DND-41 (cell line): ENCODE results near the gene UCHL3.

Source experiments
- ATAC-seq: fragments of 200-7000 bp; cut with Tn5 transposase; 3 replicates; pipeline ENCODE4 v1.9.1; 2021; ENCODE audit warnings: low read depth; ENCODE audit not compliant: insufficient read depth
- DNase-seq: peaks from one replicate; pipeline ENCODE4 v3.0.0-alpha.2; 2020
- H2AFZ ChIP-seq: 2 replicates; pipeline ENCODE4 v1.6.0; 2012; ENCODE audit warnings: low read depth, low read length
- H3K27ac ChIP-seq: 2 replicates; pipeline ENCODE4 v1.5.1; 2012; ENCODE audit warnings: low read length, inconsistent platforms
- H3K27me3 ChIP-seq: fragments of 200-600 bp; sonication (generic); 2 replicates; pipeline ENCODE4 v1.6.0; 2012; ENCODE audit warnings: low read length, mild to moderate bottlenecking, inconsistent platforms; ENCODE audit not compliant: insufficient read depth, poor library complexity
- H3K36me3 ChIP-seq: 2 replicates; pipeline ENCODE4 v1.5.1; 2012; ENCODE audit warnings: low read length, inconsistent platforms; ENCODE audit not compliant: insufficient read depth
- H3K4me1 ChIP-seq: 2 replicates; pipeline ENCODE4 v1.5.1; 2012; ENCODE audit warnings: mild to moderate bottlenecking, low read length; ENCODE audit not compliant: insufficient read depth
- H3K4me2 ChIP-seq: 2 replicates; pipeline ENCODE4 v1.6.0; 2012; ENCODE audit warnings: mild to moderate bottlenecking, moderate library complexity, low read length, inconsistent platforms; ENCODE audit not compliant: insufficient read depth
- H3K4me3 ChIP-seq, 2 experiments: fragments of 200-600 bp in 1 of 2; shearing (Covaris generic) in 1 of 2; 2 replicates each; pipeline ENCODE4 v1.5.1; 2012 to 2016; ENCODE audit warnings: inconsistent platforms in 2 of 2, low read length in 2 of 2, mild to moderate bottlenecking in 2 of 2, low read depth in 1 of 2, moderate library complexity in 1 of 2
- H3K79me2 ChIP-seq: 2 replicates; pipeline ENCODE4 v1.6.0; 2012; ENCODE audit warnings: low read length, inconsistent platforms; ENCODE audit not compliant: insufficient read depth
- H3K9ac ChIP-seq: 2 replicates; pipeline ENCODE4 v1.6.0; 2012; ENCODE audit warnings: low read depth, mild to moderate bottlenecking, inconsistent platforms, low read length, moderate library complexity
- H3K9me3 ChIP-seq: 2 replicates; pipeline ENCODE4 v1.5.1; 2012; ENCODE audit warnings: low read length, moderate library complexity, mild to moderate bottlenecking, inconsistent platforms; ENCODE audit not compliant: insufficient read depth, severe bottlenecking
- H4K20me1 ChIP-seq: 2 replicates; pipeline ENCODE4 v1.6.0; 2012; ENCODE audit warnings: low read length; ENCODE audit not compliant: insufficient read depth
- EZH2 ChIP-seq: IDR thresholded peaks from 3 replicates; pipeline ENCODE4 v1.6.1; 2012; ENCODE audit warnings: borderline replicate concordance, low read depth, mild to moderate bottlenecking, moderate library complexity, low read length, inconsistent platforms; ENCODE audit not compliant: severe bottlenecking
- TF ChIP-seq, protein P1 (sequence below): IDR thresholded peaks from 2 replicates; pipeline ENCODE4 v1.5.1; 2012; ENCODE audit warnings: borderline replicate concordance, low read length, moderate library complexity, mild to moderate bottlenecking; ENCODE audit not compliant: poor library complexity, severe bottlenecking; ENCODE audit errors: extremely low read depth

The UCHL3 gene

DNA sequence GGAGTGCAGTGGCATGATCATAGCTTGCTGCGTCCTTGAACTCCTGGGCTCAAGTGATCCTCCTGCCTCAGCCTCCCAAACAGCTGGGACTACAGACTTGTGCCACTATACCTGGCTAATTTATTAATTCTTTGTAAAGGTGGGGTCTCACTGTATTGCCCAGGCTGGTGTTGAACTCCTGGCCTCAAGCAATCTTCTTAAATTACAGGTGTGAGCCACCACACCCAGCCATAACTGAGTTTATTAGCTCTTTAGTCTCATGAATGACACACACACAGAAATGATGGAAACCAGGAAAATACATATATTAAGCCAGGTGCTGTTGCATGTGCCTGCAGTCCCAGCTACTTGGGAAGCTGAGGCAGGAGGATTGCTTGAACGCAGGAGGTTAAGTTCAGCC, 53.4 kb downstream of the UCHL3 start:
- H3K9ac ChIP-seq: no peak overlapping the region
- ATAC-seq: no peak
- no peak overlapping the region for H3K27ac ChIP-seq
- no peaks in the 10 kb centered on the region for H3K4me1 ChIP-seq
- no peak for TF ChIP-seq EZH2
- TF ChIP-seq, protein P1, sequence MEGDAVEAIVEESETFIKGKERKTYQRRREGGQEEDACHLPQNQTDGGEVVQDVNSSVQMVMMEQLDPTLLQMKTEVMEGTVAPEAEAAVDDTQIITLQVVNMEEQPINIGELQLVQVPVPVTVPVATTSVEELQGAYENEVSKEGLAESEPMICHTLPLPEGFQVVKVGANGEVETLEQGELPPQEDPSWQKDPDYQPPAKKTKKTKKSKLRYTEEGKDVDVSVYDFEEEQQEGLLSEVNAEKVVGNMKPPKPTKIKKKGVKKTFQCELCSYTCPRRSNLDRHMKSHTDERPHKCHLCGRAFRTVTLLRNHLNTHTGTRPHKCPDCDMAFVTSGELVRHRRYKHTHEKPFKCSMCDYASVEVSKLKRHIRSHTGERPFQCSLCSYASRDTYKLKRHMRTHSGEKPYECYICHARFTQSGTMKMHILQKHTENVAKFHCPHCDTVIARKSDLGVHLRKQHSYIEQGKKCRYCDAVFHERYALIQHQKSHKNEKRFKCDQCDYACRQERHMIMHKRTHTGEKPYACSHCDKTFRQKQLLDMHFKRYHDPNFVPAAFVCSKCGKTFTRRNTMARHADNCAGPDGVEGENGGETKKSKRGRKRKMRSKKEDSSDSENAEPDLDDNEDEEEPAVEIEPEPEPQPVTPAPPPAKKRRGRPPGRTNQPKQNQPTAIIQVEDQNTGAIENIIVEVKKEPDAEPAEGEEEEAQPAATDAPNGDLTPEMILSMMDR: no peak
- H4K20me1 ChIP-seq: no peaks in the 10 kb centered on the region
- H2AFZ ChIP-seq: no peak overlapping the region
- H3K27me3 ChIP-seq: no peaks in the 10 kb centered on the region
- no peaks in the 10 kb centered on the region for H3K9me3 ChIP-seq
- no peak overlapping the region for H3K4me3 ChIP-seq
- H3K79me2 ChIP-seq: no peaks in the 10 kb centered on the region
- peaks cover 22% of the 10 kb centered on the region for H3K36me3 ChIP-seq
- H3K4me2 ChIP-seq: no peak overlapping the region
- no peak for DNase-seq

GRCh38 chr13:75607447-75607846, 57.9 kb downstream of the UCHL3 start:
- H2AFZ ChIP-seq: no peak overlapping the region
- ATAC-seq (no peak), DNase-seq (no peak)
- TF ChIP-seq EZH2: no peak
- TF ChIP-seq, protein P1: no peak
- H3K27ac ChIP-seq: no peak overlapping the region
- no peaks in the 10 kb centered on the region for H3K4me1 ChIP-seq
- H3K4me2 ChIP-seq: no peak overlapping the region
- H3K27me3 ChIP-seq: no peaks in the 10 kb centered on the region
- no peak overlapping the region for H3K4me3 ChIP-seq
- no peaks in the 10 kb centered on the region for H3K9me3 ChIP-seq
- H3K79me2 ChIP-seq: no peaks in the 10 kb centered on the region
- no peaks in the 10 kb centered on the region for H4K20me1 ChIP-seq
- no peak overlapping the region for H3K9ac ChIP-seq
- H3K36me3 ChIP-seq: peaks cover 17% of the 10 kb centered on the region

- Histone ChIP-seq H3K27me3 (no peaks in the 10 kb centered on the region), H3K9ac (no peak overlapping the region), H3K4me3 (no peak overlapping the region), H4K20me1 (no peaks in the 10 kb centered on the region), H3K9me3 (no peaks in the 10 kb centered on the region), H3K27ac (no peak overlapping the region), H3K4me1 (no peaks in the 10 kb centered on the region), H3K4me2 (no peak overlapping the region), H3K79me2 (no peaks in the 10 kb centered on the region), H3K36me3 (peaks cover 10% of the 10 kb centered on the region), H2AFZ (no peak overlapping the region)
- ATAC-seq: no peak
- no peak for DNase-seq
- TF ChIP-seq EZH2: no peak
- TF ChIP-seq, protein P1: no peak
Measured at GRCh38 chr13:75610466-75610865, 60.9 kb downstream of the UCHL3 start.

- no peaks in the 10 kb centered on the region for H3K36me3 ChIP-seq
- ATAC-seq: no peak
Measured at GRCh38 chr13:75612354-75612753, 62.8 kb downstream of the UCHL3 start.

More at GRCh38 chr13:75612354-75612753, 62.8 kb downstream of the UCHL3 start:
- H3K27me3 ChIP-seq: no peaks in the 10 kb centered on the region
- H4K20me1 ChIP-seq: no peaks in the 10 kb centered on the region
- H3K79me2 ChIP-seq: no peaks in the 10 kb centered on the region
- H3K9ac ChIP-seq: no peak overlapping the region
- H3K9me3 ChIP-seq: no peaks in the 10 kb centered on the region
- no peaks in the 10 kb centered on the region for H3K4me1 ChIP-seq
- no peak overlapping the region for H3K4me2 ChIP-seq
- no peak for DNase-seq
- H3K27ac ChIP-seq: no peak overlapping the region
- no peak overlapping the region for H3K4me3 ChIP-seq
- TF ChIP-seq EZH2: no peak
- TF ChIP-seq, protein P1: no peak
- H2AFZ ChIP-seq: no peak overlapping the region
